Measurements from ENCODE around the gene LYZL4.

LYZL4 gene

DNA sequence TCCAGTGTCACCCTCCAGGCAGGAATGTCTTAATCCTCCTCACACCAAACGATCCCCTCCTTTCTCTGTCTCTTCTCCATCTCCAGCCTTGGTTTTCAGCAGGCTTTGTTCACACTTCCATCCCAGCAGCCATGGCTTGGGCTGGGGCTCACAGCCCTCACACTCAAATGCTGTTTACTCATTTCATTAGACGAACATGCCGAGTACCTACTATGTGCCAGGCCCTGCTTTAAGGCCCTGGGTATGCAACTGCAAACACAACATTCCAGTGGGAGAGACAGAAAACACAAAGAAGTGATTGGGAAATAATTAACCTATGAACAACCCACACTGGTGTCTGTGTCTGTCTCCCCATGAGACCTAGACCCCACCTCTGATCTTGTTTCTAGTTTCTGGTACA lies 43.9 kb downstream of the LYZL4 start:
- no peak for TF ChIP-seq EZH2phosphoT487 (IDR thresholded peaks at IDR 0.05; ENCODE audit: low read depth)
- TF ChIP-seq, protein P1, sequence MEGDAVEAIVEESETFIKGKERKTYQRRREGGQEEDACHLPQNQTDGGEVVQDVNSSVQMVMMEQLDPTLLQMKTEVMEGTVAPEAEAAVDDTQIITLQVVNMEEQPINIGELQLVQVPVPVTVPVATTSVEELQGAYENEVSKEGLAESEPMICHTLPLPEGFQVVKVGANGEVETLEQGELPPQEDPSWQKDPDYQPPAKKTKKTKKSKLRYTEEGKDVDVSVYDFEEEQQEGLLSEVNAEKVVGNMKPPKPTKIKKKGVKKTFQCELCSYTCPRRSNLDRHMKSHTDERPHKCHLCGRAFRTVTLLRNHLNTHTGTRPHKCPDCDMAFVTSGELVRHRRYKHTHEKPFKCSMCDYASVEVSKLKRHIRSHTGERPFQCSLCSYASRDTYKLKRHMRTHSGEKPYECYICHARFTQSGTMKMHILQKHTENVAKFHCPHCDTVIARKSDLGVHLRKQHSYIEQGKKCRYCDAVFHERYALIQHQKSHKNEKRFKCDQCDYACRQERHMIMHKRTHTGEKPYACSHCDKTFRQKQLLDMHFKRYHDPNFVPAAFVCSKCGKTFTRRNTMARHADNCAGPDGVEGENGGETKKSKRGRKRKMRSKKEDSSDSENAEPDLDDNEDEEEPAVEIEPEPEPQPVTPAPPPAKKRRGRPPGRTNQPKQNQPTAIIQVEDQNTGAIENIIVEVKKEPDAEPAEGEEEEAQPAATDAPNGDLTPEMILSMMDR (IDR thresholded peaks at IDR 0.05; ENCODE audit: low read depth, low read length): no peak
- Histone ChIP-seq H3K36me3 (replicated peaks; ENCODE audit: low read depth, low read length) (no peaks in the 10 kb centered on the region), H3K79me2 (ENCODE audit: low read length) (no peaks in the 10 kb centered on the region), H2AFZ (ENCODE audit: low read depth, low read length) (no peak overlapping the region), H3K9me3 (ENCODE audit: insufficient read depth, low read length) (no peaks in the 10 kb centered on the region), H3K4me1 (ENCODE audit: low read length) (no peaks in the 10 kb centered on the region), H3K27ac (ENCODE audit: low read length) (no peak overlapping the region), H3K9ac (ENCODE audit: low read length) (no peak overlapping the region), H3K4me2 (ENCODE audit: low read length) (no peak overlapping the region), H3K27me3 (ENCODE audit: low read depth, low read length) (peaks cover 23% of the 10 kb centered on the region), H3K4me3 (ENCODE audit: low read length) (no peak overlapping the region), H4K20me1 (ENCODE audit: insufficient read depth, low read length) (no peaks in the 10 kb centered on the region)

DNA sequence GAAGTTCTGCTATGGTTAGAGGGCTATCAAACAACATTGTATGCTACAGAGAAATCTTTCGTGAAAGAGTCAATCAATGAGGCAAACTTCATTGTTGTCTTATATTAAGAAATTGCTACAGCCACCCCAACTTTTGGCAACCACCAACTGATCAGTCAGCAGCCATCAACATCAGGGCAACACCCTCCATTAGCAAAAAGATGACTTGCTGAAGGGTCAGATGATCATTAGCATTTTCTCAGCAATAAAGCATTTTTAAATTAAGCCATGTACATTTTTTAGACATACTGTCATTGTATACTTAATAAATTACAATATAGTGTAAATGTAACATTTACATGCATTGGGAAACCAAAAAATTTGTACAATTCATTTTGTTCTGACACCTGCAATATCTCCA lies 53.1 kb downstream of the LYZL4 start:
- Histone ChIP-seq H3K27me3 (ENCODE audit: low read depth, low read length) (peaks cover 33% of the 10 kb centered on the region), H3K79me2 (ENCODE audit: low read length) (no peaks in the 10 kb centered on the region), H4K20me1 (ENCODE audit: insufficient read depth, low read length) (no peaks in the 10 kb centered on the region), H2AFZ (ENCODE audit: low read depth, low read length) (no peak overlapping the region), H3K4me2 (ENCODE audit: low read length) (no peak overlapping the region), H3K27ac (ENCODE audit: low read length) (no peak overlapping the region), H3K36me3 (replicated peaks; ENCODE audit: low read depth, low read length) (no peaks in the 10 kb centered on the region), H3K9me3 (ENCODE audit: insufficient read depth, low read length) (no peaks in the 10 kb centered on the region), H3K4me1 (ENCODE audit: low read length) (no peaks in the 10 kb centered on the region), H3K9ac (ENCODE audit: low read length) (no peak overlapping the region), H3K4me3 (ENCODE audit: low read length) (no peak overlapping the region)
- TF ChIP-seq, protein P1 (IDR thresholded peaks at IDR 0.05; ENCODE audit: low read depth, low read length): no peak
- no peak for TF ChIP-seq EZH2phosphoT487 (IDR thresholded peaks at IDR 0.05; ENCODE audit: low read depth)

DNA sequence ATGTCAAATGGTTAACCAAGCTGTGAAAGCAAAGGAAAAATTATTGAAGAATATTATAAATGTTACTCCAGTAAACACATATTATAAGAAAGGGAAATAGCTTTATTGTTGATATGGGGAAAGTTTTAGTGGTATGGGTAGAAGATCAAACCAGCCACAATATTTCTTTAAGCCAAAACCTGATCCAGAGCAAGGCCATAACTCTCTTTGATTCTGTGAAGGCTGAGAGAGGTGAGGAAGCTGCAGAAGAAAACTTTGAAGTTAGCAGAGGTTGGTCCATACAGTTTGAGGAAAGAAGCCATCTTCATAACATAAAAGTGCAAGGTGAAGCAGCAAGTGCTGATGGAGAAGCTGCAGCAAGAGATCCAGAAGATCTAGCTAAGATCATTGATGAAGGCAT lies 54.8 kb downstream of the LYZL4 start:
- TF ChIP-seq EZH2phosphoT487 (IDR thresholded peaks at IDR 0.05; ENCODE audit: low read depth): no peak
- TF ChIP-seq, protein P1 (IDR thresholded peaks at IDR 0.05; ENCODE audit: low read depth, low read length): no peak
- Histone ChIP-seq H4K20me1 (ENCODE audit: insufficient read depth, low read length) (no peaks in the 10 kb centered on the region), H3K27ac (ENCODE audit: low read length) (no peak overlapping the region), H3K9me3 (ENCODE audit: insufficient read depth, low read length) (no peaks in the 10 kb centered on the region), H3K36me3 (replicated peaks; ENCODE audit: low read depth, low read length) (no peaks in the 10 kb centered on the region), H3K27me3 (ENCODE audit: low read depth, low read length) (peaks cover 41% of the 10 kb centered on the region), H3K79me2 (ENCODE audit: low read length) (no peaks in the 10 kb centered on the region), H3K4me1 (ENCODE audit: low read length) (no peaks in the 10 kb centered on the region), H3K9ac (ENCODE audit: low read length) (no peak overlapping the region), H3K4me3 (ENCODE audit: low read length) (no peak overlapping the region), H2AFZ (ENCODE audit: low read depth, low read length) (no peak overlapping the region), H3K4me2 (ENCODE audit: low read length) (no peak overlapping the region)

DNA sequence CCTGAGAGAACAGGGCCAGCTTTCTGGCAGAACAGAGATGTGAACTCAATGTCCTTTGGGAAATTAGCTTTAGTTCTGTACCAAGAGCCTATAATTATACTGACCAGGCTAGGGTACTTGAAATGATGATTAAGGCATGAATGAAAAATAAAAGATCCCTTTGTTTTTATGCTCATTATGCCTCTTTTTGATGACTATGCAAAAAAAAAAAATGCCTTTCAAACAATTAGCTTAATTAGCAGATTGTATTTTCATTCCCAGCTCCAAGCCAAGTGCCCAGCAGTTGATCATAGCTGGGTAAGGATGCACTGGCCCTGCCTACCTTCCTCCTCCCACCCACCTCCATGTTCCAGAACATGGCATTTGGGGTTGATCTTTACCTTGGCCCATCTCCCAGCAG lies 56.8 kb downstream of the LYZL4 start:
- Histone ChIP-seq H3K27ac (ENCODE audit: low read length) (no peak overlapping the region), H3K79me2 (ENCODE audit: low read length) (no peaks in the 10 kb centered on the region), H3K27me3 (ENCODE audit: low read depth, low read length) (peaks cover 35% of the 10 kb centered on the region), H3K9ac (ENCODE audit: low read length) (no peak overlapping the region), H3K36me3 (replicated peaks; ENCODE audit: low read depth, low read length) (no peaks in the 10 kb centered on the region), H3K4me3 (ENCODE audit: low read length) (no peak overlapping the region), H4K20me1 (ENCODE audit: insufficient read depth, low read length) (no peaks in the 10 kb centered on the region), H2AFZ (ENCODE audit: low read depth, low read length) (no peak overlapping the region), H3K4me1 (ENCODE audit: low read length) (no peaks in the 10 kb centered on the region), H3K4me2 (ENCODE audit: low read length) (no peak overlapping the region), H3K9me3 (ENCODE audit: insufficient read depth, low read length) (no peaks in the 10 kb centered on the region)
- TF ChIP-seq EZH2phosphoT487 (IDR thresholded peaks at IDR 0.05; ENCODE audit: low read depth): no peak
- TF ChIP-seq, protein P1 (IDR thresholded peaks at IDR 0.05; ENCODE audit: low read depth, low read length): no peak

Data from OCI-LY3 (cell line).